Stimulated activated CD8-positive, alpha-beta memory T cell treated with anti-CD3 and anti-CD28 coated beads, Interleukin-4, amount 100 ng/mL, for 48 hours (primary cell): ENCODE data around the gene BAG2.
A peak's percentile ranks its signal among the peaks of the same experiment; 100 is the strongest.

Source experiments
- DNase-seq: peaks from one replicate; pipeline ENCODE4 v3.0.0-alpha.2; 2020

BAG2 gene

DNA sequence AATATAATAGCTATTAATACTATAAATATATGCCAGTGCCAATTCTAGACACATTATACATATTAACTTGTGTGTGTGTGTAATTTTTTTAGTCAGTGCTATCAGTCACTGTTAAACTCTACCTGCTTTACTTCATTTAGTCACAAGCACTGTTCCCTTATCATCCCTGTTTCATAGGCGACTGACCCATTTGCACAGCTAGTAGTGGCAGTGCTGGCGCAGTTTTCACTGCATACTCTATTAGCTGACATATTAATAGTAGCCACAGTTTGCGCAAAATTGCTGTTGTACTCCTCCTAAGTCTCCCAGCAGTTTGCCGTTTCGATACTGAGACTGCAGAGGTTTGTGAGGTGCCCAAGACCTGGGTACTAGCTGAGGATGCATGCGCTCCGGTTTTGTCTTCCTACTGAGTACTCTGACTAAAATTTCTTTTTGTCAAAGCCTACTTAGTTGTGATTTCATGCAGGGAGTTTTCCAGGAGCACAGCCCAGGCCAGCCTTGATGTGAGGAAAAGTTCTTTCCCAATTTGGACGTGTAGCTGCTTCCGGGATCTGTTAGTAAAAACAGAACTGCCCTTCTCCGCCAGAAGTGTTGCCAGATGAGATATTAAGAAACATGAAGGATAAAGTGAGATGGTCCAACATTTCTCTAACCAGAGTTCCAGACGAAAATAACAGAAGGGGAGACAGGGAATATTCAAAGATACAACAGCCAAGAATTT lies 5.6 kb downstream of the BAG2 start:
- DNase-seq: no peak

DNA sequence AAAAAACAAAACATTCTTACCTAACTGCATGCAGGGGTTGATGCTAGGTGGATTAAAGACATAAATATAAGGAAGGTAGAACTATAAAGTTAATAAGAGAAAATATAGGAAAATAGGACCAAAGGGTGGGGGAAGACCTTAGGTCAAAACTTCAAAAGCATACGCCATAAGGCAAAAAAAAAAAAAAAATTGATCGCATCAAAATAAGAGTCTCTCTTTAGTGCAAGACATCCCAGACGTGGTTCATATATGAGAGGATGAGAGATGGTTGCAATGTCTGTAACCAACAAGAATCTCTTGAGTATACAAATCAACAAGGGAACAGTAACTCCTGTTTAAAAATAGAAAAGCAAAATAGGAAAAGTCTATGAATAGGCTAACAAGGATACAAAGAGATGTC lies 8.5 kb downstream of the BAG2 start:
- no peak for DNase-seq

DNA sequence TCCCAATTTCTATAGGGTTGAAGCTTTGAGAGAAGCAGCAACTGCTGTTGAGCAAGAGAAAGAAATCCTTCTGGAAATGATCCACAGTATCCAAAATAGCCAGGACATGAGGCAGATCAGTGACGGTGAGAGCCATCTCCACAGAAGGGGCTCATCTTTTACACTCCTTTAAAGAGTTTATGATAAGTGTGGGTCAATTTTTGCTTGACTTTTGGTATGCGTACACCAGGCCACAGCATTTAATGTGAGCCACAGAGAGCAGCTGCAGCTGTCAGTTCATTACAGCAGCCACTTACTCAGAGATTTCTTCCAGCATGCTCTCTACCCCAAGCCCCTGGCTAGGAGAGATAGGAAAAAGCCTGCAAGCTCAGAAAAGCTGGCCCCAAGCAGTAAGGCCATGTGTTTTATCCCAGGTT lies 9.9 kb downstream of the BAG2 start:
- DNase-seq: no peak

DNA sequence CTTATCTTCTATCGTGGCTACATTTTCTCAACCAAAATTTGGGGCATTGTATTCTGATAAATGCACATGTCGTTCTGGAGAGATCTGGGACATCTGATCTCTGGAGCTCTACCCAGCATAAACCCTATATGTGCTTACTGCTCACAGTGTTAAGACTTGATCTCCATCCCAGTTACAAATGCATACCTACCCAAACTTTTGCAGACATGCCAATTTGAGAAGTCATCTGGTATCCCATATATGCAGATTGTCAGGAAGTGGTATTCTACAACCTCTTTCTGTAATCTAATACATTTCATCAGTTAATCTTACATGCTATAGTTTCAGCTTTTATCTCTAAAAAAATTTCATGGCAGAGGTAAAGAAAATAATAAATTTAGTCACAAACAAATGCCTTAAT lies 11.2 kb downstream of the BAG2 start:
- no peak for DNase-seq

DNA sequence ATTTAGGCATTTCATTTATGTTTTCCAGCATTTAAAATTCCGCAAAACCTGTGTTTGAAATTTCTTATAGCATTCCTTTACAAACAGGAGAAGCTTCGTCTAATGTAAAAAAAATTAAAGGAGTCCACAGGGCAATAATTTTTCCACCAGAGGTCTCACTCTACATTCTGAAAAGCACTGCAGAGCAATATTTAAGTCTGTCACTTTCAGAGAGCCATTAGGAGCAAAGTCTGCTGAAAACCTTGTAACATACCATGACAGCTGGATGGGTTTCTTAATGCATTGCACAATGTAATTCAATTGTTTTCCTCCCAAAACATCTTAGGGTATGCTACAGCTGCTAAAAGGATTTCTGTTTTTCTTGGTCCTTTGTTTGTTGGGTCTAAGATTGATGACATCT lies 18.0 kb downstream of the BAG2 start:
- DNase-seq: no peak

DNA sequence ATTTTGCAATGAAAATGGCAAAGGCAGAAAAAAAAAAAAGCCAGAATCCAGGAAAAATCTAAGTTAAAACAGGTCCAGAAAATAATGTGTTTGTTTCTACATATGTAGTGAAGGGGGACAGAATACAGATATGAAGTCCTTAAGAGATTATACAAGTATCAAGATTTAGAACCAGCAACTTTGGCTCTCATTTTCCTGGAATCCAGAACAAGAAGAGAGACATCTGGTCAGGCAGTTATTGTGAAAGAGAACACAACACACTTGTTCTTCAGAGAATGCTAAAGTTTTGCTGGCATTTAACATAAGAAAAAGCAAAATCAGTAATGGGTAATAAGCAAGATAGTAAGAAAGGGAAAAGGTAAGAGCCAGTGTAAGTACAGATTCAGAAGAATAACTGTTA lies 21.1 kb downstream of the BAG2 start:
- no peak for DNase-seq

DNA sequence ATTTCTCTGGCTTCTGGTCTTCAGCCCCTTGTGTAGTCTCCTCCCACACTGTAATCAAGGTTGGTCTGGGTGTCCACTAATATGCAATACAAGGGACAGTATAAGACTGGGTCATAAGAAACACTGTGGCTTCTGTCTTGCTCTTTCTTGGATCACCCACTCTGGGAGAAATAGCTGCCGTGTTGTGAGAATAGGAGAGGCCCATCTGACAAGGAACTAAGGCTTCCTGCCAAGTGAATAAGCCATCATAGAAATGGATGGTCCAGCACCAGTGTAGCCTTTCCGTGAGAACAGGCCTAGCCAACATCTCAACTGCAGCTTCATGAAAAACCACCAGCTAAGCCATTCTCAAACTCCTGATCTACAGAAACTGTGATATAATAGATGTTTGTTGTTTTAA lies 23.3 kb downstream of the BAG2 start:
- DNase-seq: no peak

DNA sequence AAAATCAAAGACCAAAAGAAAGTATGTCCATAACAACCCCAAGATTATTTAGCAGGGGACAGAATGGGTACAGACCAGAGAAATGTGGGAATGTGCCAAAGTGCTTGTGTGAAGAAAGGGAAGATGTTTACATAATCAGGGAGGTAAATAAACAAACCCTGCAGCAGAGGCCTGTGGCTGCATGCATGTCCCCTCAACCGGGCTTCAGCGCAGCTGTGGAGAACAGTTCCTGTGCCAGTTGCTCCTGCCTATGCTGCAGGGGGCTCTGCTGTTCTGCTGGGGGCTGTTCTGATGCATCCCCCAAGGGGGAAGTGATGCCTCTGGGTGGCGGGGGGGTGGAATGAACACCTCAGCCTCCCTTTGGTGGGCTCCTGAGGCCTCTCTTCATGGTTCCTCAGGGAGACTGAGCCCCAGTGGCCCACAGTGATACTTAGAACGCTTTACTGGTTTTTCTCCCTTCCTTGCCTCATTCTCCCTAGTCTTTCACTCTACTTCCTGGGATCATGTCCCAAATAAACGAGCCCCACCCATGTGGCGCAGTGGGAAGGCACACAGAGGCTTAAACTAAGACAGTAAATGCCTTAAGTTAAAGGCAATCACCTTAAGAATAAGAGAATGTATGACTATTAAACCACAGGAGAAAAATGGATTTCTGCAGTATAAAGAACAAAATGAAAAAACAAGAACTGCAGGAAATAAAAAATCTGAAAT lies 27.0 kb downstream of the BAG2 start:
- DNase-seq: no peak

DNA sequence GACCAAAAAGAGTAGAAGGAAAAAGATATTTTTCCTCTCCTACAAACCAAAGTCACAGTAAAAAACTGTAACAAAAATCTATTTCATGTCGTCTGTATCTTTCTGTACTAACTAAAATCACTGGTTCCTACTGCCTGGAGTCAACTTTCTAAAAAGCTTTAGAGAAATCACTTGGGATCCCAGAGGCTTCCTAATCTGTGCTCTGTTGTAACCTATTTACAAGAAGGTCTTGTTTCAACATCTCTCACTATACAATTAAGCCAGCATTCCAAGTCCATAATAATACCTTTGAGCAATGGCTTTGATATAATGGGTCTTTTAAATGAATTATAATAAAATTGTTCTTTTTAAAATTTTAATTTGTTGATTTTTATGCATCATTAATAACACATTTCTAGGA lies 29.6 kb downstream of the BAG2 start:
- DNase-seq: no peak

DNA sequence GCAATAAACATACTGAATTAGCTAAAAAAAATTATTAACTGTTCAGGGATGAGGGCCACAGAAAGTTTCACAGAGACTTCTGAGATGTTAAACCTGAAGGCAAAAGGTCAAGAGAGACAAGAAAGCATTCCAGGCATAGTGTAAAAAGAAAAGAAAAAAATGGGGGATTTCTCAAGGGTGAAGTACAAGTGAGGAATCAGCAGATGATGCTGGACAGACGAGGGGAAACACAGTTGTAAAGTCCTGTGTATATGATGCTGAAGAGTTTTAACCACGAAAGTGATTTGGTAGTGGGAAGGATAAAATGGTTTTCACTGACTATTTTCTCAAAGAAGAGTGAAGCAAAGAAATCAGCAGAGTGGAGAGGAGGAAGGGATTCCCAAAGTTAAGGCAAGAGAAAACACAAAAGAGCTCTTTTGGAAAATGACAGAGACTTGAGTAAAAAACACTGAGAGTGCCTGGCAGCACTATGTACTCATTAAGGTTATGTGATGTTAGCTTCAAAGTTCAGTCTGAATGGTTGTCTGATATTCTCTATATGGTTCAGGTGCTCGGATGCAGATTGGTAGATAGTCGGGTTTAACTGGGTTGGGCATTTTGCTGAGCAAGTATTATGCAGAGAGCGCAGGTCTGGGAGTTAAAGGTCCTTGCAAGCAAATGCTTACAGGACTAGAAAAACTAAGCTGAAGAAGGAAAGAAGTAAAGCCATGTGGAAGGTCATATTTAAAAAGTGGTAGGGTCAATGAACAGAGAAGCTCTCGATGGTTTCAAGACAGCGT lies 33.6 kb downstream of the BAG2 start:
- no peak for DNase-seq

DNA sequence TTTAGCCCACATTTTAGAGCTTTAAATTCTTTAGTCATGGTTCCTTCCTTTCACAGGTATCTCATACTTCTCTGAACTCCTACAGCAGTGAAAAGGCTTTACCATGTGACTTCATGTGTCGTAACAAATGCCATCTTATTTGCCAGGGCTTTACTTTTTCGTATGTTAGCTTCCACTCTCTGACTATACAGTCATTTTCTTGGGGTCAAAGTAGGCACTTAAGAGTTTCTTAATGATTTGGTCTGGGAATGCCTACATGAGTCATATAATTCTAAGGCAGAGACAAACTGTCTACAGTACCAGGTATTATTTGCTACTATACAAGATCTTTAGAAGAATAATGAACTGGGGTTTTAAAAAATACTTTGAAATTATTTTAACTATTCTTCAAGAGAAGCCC lies 35.0 kb downstream of the BAG2 start:
- no peak for DNase-seq

DNA sequence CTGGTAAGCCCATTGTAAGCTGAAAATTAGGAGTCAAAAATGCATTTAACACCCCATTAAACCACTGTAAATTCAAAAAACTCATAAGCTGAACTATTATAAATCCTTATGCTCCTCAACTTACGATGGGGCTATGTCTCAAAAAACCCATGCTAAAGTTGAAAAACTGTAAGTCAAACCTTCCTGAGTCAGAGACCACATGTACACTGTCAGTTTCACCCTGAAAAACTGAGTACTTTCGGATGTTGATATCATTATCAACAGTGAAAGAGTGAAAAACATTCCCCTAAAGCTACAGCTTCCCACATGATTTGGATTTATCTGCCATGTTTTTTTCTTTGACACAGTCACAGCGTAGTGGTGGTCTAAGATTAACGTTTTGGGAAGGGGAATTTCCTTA lies 35.7 kb downstream of the BAG2 start:
- DNase-seq: no peak

DNA sequence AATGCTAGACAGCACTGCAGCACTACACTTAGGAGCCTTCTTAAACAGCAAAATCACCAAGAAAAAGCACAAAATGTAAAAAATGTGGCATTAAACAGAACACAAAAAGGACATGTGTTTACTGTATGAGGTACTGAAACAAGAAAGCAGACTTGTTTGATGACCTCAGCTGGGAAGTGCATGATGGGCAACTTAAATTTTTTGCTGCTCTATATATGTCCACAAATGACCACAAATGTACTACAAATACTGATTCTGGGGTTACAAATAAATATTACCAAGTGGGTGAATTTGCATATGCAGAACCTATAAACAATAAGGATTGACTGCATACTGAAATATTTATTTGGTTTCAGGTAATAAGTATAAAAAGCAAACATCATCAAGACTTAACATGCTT lies 36.9 kb downstream of the BAG2 start:
- no peak for DNase-seq

DNA sequence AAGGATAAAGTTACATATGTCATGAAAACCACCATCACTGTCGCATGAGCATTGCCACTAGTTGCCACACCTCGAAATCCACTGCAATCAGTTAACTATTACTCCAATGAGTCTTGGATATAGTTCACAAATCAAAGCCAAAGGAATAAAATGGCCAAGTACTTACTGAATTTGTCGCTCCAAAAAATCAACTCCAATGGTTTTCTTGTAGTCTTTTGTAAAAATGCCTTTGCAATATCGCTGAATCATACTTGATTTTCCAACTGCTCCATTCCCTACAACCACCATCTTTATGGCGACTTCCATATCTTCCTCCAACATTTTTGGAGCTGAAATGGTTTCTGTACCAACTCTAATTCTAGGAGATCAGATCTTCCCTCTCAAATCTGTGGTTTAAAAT lies 37.9 kb downstream of the BAG2 start:
- DNase-seq: no peak

DNA sequence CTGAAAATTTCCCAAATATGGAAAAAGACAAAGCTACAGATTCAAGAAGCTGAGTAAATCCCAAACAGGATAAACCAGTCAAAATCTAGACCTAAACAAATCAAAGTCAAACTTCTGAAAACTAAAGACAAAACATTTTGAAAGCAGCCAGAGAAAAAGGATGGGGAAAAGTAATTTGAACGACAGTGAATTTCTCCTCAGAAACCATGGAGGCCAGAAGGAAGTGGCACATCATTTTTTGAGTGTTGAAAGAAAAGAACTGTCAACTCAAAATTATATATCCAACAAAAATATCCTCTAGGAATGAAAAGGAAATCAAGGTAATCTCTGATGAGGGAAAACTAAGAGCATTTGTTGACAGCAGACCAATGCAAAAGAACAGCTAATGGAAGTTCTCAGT lies 43.1 kb downstream of the BAG2 start:
- no peak for DNase-seq

DNA sequence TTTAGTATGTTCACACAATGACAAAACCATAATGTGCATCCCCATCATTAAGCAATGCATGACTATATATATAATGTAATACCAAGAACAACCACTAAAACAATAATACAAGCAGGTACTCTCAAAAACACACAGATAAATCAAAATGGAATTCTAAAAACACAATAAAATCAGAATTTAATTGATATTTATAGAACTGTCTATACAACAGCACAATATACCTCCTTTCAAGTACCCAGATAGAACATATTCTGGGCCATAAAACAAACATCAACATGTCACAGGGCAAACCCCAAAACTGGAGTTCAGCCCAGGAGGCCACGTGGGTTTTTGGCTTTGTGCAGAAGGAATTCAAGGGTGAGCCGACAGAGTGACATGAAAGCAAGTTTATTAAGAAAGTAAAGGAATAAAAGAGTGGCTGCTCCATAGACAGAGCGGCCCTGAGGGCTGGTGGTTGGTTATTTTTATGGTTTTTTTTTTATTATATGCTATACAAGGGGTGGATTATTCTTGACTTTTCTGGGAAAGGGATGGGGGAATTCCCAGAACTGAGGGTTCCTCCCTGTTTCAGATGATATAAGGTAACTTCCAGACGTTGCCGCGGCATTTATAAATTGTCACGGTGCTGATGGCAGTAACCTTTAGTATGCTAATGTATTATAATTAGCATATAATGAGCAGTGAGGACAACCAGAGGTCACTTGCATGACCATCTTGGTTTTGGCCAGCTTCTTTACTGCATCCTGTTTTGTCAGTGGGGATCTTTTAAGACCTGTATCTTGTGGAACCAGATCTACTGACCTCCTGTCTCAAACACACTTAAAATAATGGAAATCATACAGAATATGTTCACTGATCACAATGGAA lies 44.3 kb downstream of the BAG2 start:
- no peak for DNase-seq

DNA sequence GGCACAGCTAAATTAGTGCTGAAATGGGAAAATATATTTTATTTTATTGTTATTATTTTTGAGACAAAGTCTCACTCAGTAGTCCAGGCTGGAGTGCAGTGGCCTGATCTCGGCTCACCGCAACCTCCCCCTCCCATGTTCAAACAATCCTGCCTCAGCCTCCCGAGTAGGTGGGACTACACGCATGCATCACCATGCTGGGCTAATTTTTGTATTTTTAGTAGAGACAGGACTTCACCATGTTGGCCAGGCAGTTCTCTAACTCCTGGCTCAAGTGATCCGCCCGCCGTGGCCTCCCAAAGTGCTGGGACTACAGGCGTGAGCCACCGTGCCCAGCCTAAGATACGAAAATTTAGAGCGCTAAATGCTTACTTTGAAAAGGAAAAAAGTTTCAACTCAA lies 45.1 kb downstream of the BAG2 start:
- DNase-seq: no peak

DNA sequence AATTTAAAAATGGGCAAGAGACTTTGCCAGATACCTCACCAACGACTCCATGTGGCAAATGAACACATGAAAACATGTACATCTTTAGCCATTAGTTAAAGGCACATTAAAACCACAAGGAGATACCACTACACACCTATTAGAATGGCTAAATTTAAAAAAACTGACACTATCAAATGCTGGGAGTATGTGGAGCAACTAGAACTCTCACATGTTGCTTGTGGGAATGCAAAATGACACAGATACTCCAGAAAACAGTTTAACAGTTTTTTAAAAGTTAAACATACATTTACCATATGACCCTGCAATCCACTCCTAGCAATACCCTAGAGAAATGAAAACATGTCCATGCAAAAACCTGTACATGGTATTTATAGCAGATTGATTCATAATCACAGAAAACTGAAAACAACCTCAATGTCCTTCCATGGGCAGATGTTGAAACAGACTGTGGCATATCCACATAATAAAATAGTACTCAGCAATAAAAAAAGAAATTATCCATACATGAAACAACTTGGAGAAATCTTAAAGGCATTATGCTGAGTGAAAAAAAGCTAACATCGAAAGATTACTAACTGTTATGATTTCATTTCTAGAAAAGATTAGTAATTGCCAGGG lies 48.1 kb downstream of the BAG2 start:
- DNase-seq: no peak

DNA sequence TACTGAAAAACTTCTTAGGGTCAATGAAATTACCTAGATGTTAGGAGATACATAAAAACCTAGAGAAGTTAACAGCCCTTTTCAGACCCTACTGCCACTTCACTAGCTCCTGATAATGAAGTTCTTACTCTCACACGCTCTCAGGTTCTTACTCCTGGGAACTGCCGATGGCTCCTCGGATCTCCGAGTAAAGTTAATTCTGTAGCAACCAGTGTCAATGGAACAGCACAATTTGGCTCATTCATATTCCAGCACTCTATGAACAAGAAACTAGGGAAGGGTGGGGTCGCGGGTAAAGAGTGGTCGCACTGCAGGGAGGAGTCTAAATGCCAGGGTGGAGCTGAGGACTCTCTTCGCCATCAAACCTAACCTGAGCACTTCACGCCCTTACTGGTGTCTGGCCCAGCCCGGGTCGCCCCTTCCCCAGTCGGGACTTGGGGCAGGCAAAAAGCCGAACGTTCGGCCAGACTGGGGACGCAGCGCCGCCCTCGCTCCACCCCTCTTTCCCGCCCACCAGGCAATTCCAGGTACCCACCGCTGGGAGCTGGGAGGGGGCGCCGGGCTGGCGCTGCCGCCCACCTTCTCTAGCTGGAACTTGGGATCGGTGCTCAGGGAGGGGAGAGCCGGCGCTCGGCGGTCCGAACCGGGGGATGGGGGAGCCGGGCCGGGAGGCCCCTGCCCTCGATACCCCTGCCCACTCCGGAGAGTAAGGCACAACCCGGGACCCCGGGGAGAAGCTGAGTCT lies 49.2 kb downstream of the BAG2 start:
- peak; percentile 66 for DNase-seq

DNA sequence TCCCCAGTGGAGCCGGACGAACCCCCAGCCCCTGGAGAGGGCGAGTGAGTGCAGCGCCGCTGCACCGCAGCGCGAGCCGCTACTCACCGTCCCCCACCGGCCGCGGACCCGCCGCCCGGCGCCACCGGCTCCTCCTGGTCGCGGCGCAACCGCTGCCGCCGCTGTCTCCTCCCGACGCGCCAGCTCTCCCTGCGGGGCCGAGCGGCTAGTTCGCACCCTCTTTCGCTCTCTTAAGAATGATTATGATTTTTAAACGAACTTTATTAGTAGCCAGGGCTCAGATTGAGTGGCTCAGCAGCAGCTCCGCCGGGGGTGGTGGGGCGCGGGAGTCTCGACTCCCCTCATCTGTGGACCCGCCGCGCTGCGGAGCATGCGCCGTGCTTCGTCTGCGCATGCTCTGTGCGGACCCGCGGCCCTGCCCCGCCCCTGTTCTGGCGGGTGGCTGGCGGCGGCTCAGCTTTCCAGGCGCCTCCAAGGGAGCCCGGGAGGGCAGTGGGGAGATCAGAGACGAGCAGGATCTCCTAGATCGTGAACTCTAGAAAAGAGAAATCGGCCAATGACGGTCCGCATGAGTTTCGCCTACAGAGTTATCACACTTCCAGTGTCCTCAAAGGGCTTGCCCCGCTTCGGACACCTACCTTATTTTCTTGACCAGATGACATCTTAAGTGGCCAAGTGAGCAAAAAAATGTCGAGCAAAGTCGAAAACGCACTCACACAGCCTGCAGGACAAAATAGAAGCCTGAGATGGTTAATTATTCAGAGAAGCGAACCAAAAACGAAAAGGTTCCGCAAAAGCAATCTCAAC lies 50.0 kb downstream of the BAG2 start, which contains the start of gene RAB23:
Gene RAB23 (minus strand): TSS at position 372 of the 807 bp plus-strand sequence. CDS start 11,927 bp downstream, outside the sequence.
- peak; percentile 88 for DNase-seq

DNA sequence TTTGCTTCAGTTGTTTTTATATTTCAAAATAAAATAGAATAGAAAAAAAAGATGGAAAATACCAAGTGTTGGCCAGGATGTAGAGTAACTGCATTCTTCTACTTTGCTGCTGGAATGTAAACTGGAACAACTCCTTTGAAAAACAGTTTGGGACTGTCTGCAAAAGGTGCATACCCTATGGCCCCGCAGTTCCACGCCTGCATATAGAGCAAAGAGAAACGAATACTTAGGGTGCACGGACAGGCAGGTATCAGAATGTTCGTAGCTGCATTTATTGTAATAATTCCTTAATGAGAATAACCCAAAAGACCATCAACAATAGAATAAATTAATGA lies 50.6 kb downstream of the BAG2 start:
- no peak for DNase-seq
